K562 (cell line): ENCODE results near the gene IRF2BP1. TPM values are rescaled to one million over a fixed set of nuclear protein-coding genes. Genes with fewer than 3 reads are reported as not detected.
A peak's percentile ranks its signal among the peaks of the same experiment; 100 is the strongest.

ENCODE experiments used
- CC2D1A ChIP-seq: fragments of 450-650 bp; IDR thresholded peaks from 2 replicates; pipeline ENCODE4 v1.6.1; 2017; ENCODE audit warnings: mild to moderate bottlenecking
- E2F3 ChIP-seq: fragments of 250-450 bp; sonication (Bioruptor Pico); IDR thresholded peaks from 2 replicates; pipeline ENCODE4 v1.4.0; 2020; ENCODE audit warnings: mild to moderate bottlenecking
- LCOR ChIP-seq: sonication (generic); formaldehyde crosslinking; IDR thresholded peaks from 2 replicates; pipeline ENCODE4 v1.8.0; 2022; ENCODE audit warnings: mild to moderate bottlenecking, missing genetic modification reagents
- MAZ ChIP-seq, 2 experiments: fragments of 450-650 bp in 1 of 2; sonication (generic) in 1 of 2; formaldehyde crosslinking; IDR thresholded peaks in 1 of 2; conservative IDR thresholded peaks in 1 of 2; 2 replicates each; pipeline versions ENCODE4 v1.4.0 to v1.5.0; 2020; ENCODE audit warnings: mild to moderate bottlenecking in 1 of 2, missing genetic modification reagents in 1 of 2
- MIER1 ChIP-seq: fragments of 450-650 bp; IDR thresholded peaks from 2 replicates; pipeline ENCODE4 v1.6.1; 2016; ENCODE audit warnings: antibody characterized with exemption, mild to moderate bottlenecking, low read depth
- NFIX ChIP-seq: fragments of 250-450 bp; sonication (Bioruptor Pico); IDR thresholded peaks from 2 replicates; pipeline ENCODE4 v1.4.0; 2020; ENCODE audit warnings: low read depth, mild to moderate bottlenecking, moderate library complexity
- PML ChIP-seq: IDR thresholded peaks from 2 replicates; pipeline ENCODE4 v1.6.1; 2012; ENCODE audit warnings: low read length, inconsistent platforms
- PRPF4 ChIP-seq: fragments of 200-400 bp; formaldehyde crosslinking; IDR thresholded peaks from one replicate; pipeline ENCODE4 v1.6.1; 2017; ENCODE audit warnings: low read length, low read depth, mild to moderate bottlenecking; ENCODE audit not compliant: insufficient read depth, poor library complexity, severe bottlenecking
- SIN3A ChIP-seq, 2 experiments: fragments of 150-350 bp in 1 of 2; IDR thresholded peaks; 2 replicates each; pipeline ENCODE4 v1.6.1; 2011 to 2016; ENCODE audit warnings: borderline replicate concordance in 2 of 2, low read depth in 2 of 2, low read length in 2 of 2, mild to moderate bottlenecking in 2 of 2, moderate library complexity in 2 of 2; ENCODE audit not compliant: control insufficient read depth in 1 of 2
- XRCC5 ChIP-seq: fragments of 200-400 bp; formaldehyde crosslinking; IDR thresholded peaks from 2 replicates; pipeline ENCODE4 v1.6.1; 2017; ENCODE audit warnings: low read depth, mild to moderate bottlenecking, low read length
- ZBTB1 ChIP-seq: sonication (generic); formaldehyde crosslinking; IDR thresholded peaks from 2 replicates; pipeline ENCODE4 v1.8.1; 2023; ENCODE audit warnings: missing genetic modification reagents, low read depth, mild to moderate bottlenecking, borderline replicate concordance
- ZKSCAN1 ChIP-seq: fragments of 150-350 bp; IDR thresholded peaks from 2 replicates; pipeline ENCODE4 v1.6.1; 2016; ENCODE audit warnings: low read depth, low read length
- ZNF165 ChIP-seq: fragments of 250-450 bp; sonication (Bioruptor Pico); IDR thresholded peaks from 2 replicates; pipeline ENCODE4 v1.4.0; 2020; ENCODE audit warnings: borderline replicate concordance
- ZNF408 ChIP-seq: fragments of 250-450 bp; sonication (Bioruptor Pico); IDR thresholded peaks from 2 replicates; pipeline ENCODE4 v1.4.0; 2020; ENCODE audit warnings: low read depth, mild to moderate bottlenecking, moderate library complexity
- ZNF586 ChIP-seq: fragments of 450-650 bp; formaldehyde crosslinking; conservative IDR thresholded peaks from 2 replicates; pipeline ENCODE4 v1.4.0; 2020; ENCODE audit warnings: mild to moderate bottlenecking, moderate library complexity
- polyA plus RNA-seq, 8 experiments: library from polyadenylated mRNA; depleted of rRNA in 4 of 8; stranded (reverse) in 5 of 8; unstranded in 3 of 8; fragments of >200 nt; fragmentation: Nextera tagmentation in 2 of 8; fragmentation: Illumina TruSeq in 1 of 8; extraction: Ambion mirVana in 2 of 8; extraction: Trizol in 1 of 8; gene quantifications; 2 replicates each; pipeline versions ENCODE4 v1.2.1 to v1.2.3, GENCODE V29; 2011 to 2014; ENCODE audit warnings: inconsistent platforms in 1 of 8, missing spikeins in 1 of 8
- total RNA-seq, 7 experiments: library from RNA; depleted of rRNA in 6 of 7; stranded (reverse); fragments of >200 nt in 6 of 7; fragmentation: Illumina TruSeq in 2 of 7; extraction: Trizol in 2 of 7; gene quantifications; 2 replicates each; pipeline versions ENCODE4 v1.2.1 to v1.2.3, GENCODE V29; 2011 to 2021; ENCODE audit warnings: low replicate concordance in 1 of 7
- TF ChIP-seq, protein P1 (sequence below): sonication (generic); formaldehyde crosslinking; IDR thresholded peaks from 2 replicates; pipeline ENCODE4 v1.8.1; 2023; ENCODE audit warnings: mild to moderate bottlenecking, missing genetic modification reagents
- TF ChIP-seq, protein P2 (sequence below): sonication (generic); formaldehyde crosslinking; IDR thresholded peaks from 2 replicates; pipeline ENCODE4 v1.8.1; 2022; ENCODE audit warnings: missing genetic modification reagents
- TF ChIP-seq, protein P3 (sequence below): sonication (generic); formaldehyde crosslinking; IDR thresholded peaks from 2 replicates; pipeline ENCODE4 v1.8.0; 2022; ENCODE audit warnings: mild to moderate bottlenecking, missing genetic modification reagents
- TF ChIP-seq, protein P4 (sequence below): sonication (generic); formaldehyde crosslinking; IDR thresholded peaks from 2 replicates; pipeline ENCODE4 v1.9.0; 2022; ENCODE audit warnings: mild to moderate bottlenecking, missing genetic modification reagents
- TF ChIP-seq, protein P5 (sequence below): fragments of 450-650 bp; formaldehyde crosslinking; IDR thresholded peaks from 2 replicates; pipeline ENCODE4 v1.4.0; 2020; ENCODE audit warnings: mild to moderate bottlenecking, moderate library complexity

IRF2BP1 gene
- total and polyA plus RNA-seq, 9 of the 15 experiments (the other 6 are each of a cell fraction or from before 2014, with no cell fraction given), result 0.61 to 35.9 (median 3.5) TPM

DNA sequence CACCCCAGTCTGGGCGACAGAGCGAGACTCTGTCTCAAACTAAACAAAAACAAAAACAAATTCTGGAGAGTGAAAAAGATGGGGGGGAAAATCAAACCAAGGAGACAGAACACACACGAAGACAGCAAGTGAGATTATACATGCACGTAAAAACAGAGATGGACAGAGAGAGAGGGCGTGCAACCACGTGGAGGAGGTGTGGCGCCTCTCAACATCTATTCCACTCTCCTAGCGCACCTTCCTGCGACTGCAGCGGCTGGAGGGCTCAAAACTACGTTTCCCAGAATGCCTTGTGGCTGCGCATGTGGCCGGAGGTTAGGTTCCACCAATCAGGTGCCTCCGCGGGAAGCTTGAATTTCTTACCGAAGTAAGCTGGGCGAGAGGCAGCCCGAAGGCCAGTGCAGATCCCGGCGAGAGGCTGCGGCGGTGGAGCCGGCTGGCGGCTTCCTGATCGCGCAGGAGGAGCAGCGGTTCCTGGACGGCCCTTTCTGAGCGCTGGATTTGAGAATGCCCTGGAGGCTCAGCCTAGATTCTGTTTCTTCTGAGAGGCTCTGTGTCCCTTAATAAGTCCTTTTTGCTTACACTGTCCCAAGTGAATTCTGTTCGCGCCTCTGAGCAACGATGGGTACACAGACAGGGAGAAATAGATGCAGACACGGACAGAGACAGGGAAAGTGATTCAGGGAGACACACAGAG is 41.8 kb upstream of the IRF2BP1 start (continued):
- TF ChIP-seq, protein P1, sequence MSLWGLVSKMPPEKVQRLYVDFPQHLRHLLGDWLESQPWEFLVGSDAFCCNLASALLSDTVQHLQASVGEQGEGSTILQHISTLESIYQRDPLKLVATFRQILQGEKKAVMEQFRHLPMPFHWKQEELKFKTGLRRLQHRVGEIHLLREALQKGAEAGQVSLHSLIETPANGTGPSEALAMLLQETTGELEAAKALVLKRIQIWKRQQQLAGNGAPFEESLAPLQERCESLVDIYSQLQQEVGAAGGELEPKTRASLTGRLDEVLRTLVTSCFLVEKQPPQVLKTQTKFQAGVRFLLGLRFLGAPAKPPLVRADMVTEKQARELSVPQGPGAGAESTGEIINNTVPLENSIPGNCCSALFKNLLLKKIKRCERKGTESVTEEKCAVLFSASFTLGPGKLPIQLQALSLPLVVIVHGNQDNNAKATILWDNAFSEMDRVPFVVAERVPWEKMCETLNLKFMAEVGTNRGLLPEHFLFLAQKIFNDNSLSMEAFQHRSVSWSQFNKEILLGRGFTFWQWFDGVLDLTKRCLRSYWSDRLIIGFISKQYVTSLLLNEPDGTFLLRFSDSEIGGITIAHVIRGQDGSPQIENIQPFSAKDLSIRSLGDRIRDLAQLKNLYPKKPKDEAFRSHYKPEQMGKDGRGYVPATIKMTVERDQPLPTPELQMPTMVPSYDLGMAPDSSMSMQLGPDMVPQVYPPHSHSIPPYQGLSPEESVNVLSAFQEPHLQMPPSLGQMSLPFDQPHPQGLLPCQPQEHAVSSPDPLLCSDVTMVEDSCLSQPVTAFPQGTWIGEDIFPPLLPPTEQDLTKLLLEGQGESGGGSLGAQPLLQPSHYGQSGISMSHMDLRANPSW, result no peak
- TF ChIP-seq NFIX (CRISPR knock-in tag) (no peak), PML (peak; percentile 61; the same call in 1 of the 2 replicates), SIN3A (IDR thresholded peaks at IDR 0.05; ENCODE audit: borderline replicate concordance in 2 of 2, control insufficient read depth in 1 of 2, low read depth in 2 of 2, low read length in 2 of 2) (peak in 1 of 2 experiments; percentile 47; a peak in 1 of 4 replicates), ZNF408 (no peak), CC2D1A (0 out of 2 replicates have a peak, but pooled peaks have one; percentile 9), ZBTB1 (no peak; the same call in 1 of the 2 replicates), MIER1 (no peak), MAZ (CRISPR knock-in tag; conservative IDR thresholded peaks at IDR 0.05 in 1 of 2, IDR thresholded peaks at IDR 0.05 in 1 of 2) (0 out of 4 replicates have a peak, but pooled peaks of 1 of the 2 experiments have one; percentile 45), LCOR (peak; percentile 73), XRCC5 (no peak), ZNF586 (no peak), ZKSCAN1 (no peak), ZNF165 (no peak), E2F3 (CRISPR knock-in tag) (peak; percentile 61; the same call in 1 of the 2 replicates), PRPF4 (no peak)
- TF ChIP-seq, protein P2, sequence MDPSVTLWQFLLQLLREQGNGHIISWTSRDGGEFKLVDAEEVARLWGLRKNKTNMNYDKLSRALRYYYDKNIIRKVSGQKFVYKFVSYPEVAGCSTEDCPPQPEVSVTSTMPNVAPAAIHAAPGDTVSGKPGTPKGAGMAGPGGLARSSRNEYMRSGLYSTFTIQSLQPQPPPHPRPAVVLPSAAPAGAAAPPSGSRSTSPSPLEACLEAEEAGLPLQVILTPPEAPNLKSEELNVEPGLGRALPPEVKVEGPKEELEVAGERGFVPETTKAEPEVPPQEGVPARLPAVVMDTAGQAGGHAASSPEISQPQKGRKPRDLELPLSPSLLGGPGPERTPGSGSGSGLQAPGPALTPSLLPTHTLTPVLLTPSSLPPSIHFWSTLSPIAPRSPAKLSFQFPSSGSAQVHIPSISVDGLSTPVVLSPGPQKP (CRISPR knock-in tag), result no peak
- TF ChIP-seq, protein P3, sequence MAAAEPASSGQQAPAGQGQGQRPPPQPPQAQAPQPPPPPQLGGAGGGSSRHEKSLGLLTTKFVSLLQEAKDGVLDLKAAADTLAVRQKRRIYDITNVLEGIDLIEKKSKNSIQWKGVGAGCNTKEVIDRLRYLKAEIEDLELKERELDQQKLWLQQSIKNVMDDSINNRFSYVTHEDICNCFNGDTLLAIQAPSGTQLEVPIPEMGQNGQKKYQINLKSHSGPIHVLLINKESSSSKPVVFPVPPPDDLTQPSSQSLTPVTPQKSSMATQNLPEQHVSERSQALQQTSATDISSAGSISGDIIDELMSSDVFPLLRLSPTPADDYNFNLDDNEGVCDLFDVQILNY (CRISPR knock-in tag), result peak; percentile 91; the same call in 1 of the 2 replicates
- TF ChIP-seq, protein P4, sequence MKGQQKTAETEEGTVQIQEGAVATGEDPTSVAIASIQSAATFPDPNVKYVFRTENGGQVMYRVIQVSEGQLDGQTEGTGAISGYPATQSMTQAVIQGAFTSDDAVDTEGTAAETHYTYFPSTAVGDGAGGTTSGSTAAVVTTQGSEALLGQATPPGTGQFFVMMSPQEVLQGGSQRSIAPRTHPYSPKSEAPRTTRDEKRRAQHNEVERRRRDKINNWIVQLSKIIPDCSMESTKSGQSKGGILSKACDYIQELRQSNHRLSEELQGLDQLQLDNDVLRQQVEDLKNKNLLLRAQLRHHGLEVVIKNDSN (CRISPR knock-in tag), result peak; percentile 91
- TF ChIP-seq, protein P5, sequence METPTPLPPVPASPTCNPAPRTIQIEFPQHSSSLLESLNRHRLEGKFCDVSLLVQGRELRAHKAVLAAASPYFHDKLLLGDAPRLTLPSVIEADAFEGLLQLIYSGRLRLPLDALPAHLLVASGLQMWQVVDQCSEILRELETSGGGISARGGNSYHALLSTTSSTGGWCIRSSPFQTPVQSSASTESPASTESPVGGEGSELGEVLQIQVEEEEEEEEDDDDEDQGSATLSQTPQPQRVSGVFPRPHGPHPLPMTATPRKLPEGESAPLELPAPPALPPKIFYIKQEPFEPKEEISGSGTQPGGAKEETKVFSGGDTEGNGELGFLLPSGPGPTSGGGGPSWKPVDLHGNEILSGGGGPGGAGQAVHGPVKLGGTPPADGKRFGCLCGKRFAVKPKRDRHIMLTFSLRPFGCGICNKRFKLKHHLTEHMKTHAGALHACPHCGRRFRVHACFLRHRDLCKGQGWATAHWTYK (CRISPR knock-in tag), result no peak
